ENCODE results near the gene ZC2HC1B. TPM values are rescaled to one million over a fixed set of nuclear protein-coding genes. Genes with fewer than 3 reads are reported as not detected.

The ZC2HC1B gene
- total and polyA plus RNA-seq, 9 of the 15 experiments (the other 6 are each of a cell fraction or from before 2014, with no cell fraction given) = not detected

- FAIRE-seq (peak; percentile 98), ATAC-seq (peak; percentile 99), DNase-seq (ENCODE audit: extremely low read depth in 1 of 4, low spot score in 3 of 4) (peak; percentile 99 to 100 (median 100))
- H3K36me3 ChIP-seq (ENCODE audit: control insufficient read depth, insufficient read depth, low read length) = peaks cover 41% of the 10 kb centered on the region
- H3K4me1 ChIP-seq (replicated peaks in 1 of 2; ENCODE audit: control insufficient read depth in 2 of 2, insufficient read depth in 2 of 2, low read length in 2 of 2) = peaks cover 2 to 9% of the 10 kb centered on the region in 2 experiments; a peak in 4 of 5 replicates
- under 1% methylated on average over 61 of the region's 64 CpGs for WGBS (ENCODE audit: insufficient coverage, low coverage, missing lambda C conversion rate)
- H3K9ac ChIP-seq (ENCODE audit: insufficient read depth in 1 of 2, low read depth in 2 of 2, low read length in 2 of 2) = peak within 1 kb of the TSS; percentile 94 to 99
- no peaks in the 10 kb centered on the region for H4K20me1 ChIP-seq (replicated peaks; ENCODE audit: control insufficient read depth, insufficient read depth, low read length)
- peaks cover 52% of the 10 kb centered on the region for H3K79me2 ChIP-seq (ENCODE audit: control insufficient read depth, insufficient read depth, low read length)
- in situ Hi-C loops (cut with MboI) = no loop called here
- intact Hi-C loops (cut with micrococcal nuclease) = loop anchor here (2.0 to 5.0 kb wide), 3 partner anchors 36 to 251 kb away; partner anchors contain the start of gene PHACTR2
- no TSS peak for BruUV-seq (replicated peaks)
- H3K27me3 ChIP-seq (ENCODE audit: control insufficient read depth in 2 of 2, insufficient read depth in 2 of 2, low read length in 2 of 2) = no peaks in the 10 kb centered on the region
- H3K9me1 ChIP-seq (ENCODE audit: control insufficient read depth, insufficient read depth, low read length) = no peaks in the 10 kb centered on the region
- H3K4me3 ChIP-seq = peak within 1 kb of the TSS; percentile 78
- ChIA-PET POLR2A (interaction anchor here (0.6 to 2.4 kb wide), 23 partner anchors 10 to 944 kb away, joined by 3 to 13 read pairs (median 4); partner anchors contain the start of gene PHACTR2), CTCF (ENCODE audit: low intra/inter-chr PET ratio) (no interaction called here)
- H3K9me3 ChIP-seq (replicated peaks; ENCODE audit: control insufficient read depth, insufficient read depth, low read depth, low read length) = no peaks in the 10 kb centered on the region
- H2AFZ ChIP-seq (ENCODE audit: low read depth, low read length) = peak within 1 kb of the TSS; percentile 92
- peak within 1 kb of the TSS; percentile 94 for H3K27ac ChIP-seq (ENCODE audit: extremely low read depth, low read depth, low read length)
- peak within 1 kb of the TSS; percentile 91 for H3K4me2 ChIP-seq (ENCODE audit: insufficient read depth, low read length)
- TF ChIP-seq PHF21A (IDR thresholded peaks at IDR 0.05; ENCODE audit: borderline replicate concordance, low read depth) = 0 out of 2 replicates have a peak, but pooled peaks have one; percentile 30
- peak; percentile 15; the same call in 1 of the 2 replicates for TF ChIP-seq ZNF644 (tag; IDR thresholded peaks at IDR 0.05; ENCODE audit: low read depth)
- TF ChIP-seq SP1 (CRISPR knock-in tag; IDR thresholded peaks at IDR 0.05) = peak; percentile 96
- TF ChIP-seq ZC3H4 (CRISPR knock-in tag; IDR thresholded peaks at IDR 0.05; ENCODE audit: borderline replicate concordance) = no peak
- peak; percentile 84 for TF ChIP-seq USF1 (CRISPR knock-in tag; IDR thresholded peaks at IDR 0.05)
- peak; percentile 98 for TF ChIP-seq TFAP4 (CRISPR knock-in tag; IDR thresholded peaks at IDR 0.05; ENCODE audit: borderline replicate concordance)
- peak; percentile 83 for TF ChIP-seq MTA1 (IDR thresholded peaks at IDR 0.05; ENCODE audit: borderline replicate concordance)
- TF ChIP-seq ATF7 (IDR thresholded peaks at IDR 0.05) = peak; percentile 98
- TF ChIP-seq CHAMP1 (IDR thresholded peaks at IDR 0.05) = 0 out of 2 replicates have a peak, but pooled peaks have one; percentile 12
- TF ChIP-seq, protein P1, sequence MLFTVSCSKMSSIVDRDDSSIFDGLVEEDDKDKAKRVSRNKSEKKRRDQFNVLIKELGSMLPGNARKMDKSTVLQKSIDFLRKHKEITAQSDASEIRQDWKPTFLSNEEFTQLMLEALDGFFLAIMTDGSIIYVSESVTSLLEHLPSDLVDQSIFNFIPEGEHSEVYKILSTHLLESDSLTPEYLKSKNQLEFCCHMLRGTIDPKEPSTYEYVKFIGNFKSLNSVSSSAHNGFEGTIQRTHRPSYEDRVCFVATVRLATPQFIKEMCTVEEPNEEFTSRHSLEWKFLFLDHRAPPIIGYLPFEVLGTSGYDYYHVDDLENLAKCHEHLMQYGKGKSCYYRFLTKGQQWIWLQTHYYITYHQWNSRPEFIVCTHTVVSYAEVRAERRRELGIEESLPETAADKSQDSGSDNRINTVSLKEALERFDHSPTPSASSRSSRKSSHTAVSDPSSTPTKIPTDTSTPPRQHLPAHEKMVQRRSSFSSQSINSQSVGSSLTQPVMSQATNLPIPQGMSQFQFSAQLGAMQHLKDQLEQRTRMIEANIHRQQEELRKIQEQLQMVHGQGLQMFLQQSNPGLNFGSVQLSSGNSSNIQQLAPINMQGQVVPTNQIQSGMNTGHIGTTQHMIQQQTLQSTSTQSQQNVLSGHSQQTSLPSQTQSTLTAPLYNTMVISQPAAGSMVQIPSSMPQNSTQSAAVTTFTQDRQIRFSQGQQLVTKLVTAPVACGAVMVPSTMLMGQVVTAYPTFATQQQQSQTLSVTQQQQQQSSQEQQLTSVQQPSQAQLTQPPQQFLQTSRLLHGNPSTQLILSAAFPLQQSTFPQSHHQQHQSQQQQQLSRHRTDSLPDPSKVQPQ (CRISPR knock-in tag; IDR thresholded peaks at IDR 0.05; ENCODE audit: borderline replicate concordance) = no peak
- TF ChIP-seq CXXC5 (CRISPR knock-in tag; IDR thresholded peaks at IDR 0.05) = peak; percentile 95
- TF ChIP-seq PCBP1 (IDR thresholded peaks at IDR 0.05; ENCODE audit: low read depth, low read length, poor library complexity, severe bottlenecking) = peak; percentile 95
- peak; percentile 97 for TF ChIP-seq RBBP5 (IDR thresholded peaks at IDR 0.05; ENCODE audit: borderline replicate concordance, insufficient read depth, low read length, poor library complexity, severe bottlenecking)
- TF ChIP-seq CBFA2T3 (IDR thresholded peaks at IDR 0.05) = no peak
These were observed 21.2 kb upstream of the ZC2HC1B start, which contains the start of gene LTV1 for GRCh38 chr6:143842902-143843676. Gene LTV1, plus strand, starts transcription at chr6:143843338. Its CDS starts 140 bp downstream, at chr6:143843478.

Data from K562 (cell line).